Heart right ventricle (tissue), 16 donors: ENCODE data around the gene ZBTB2. TPM values are rescaled to one million over a fixed set of nuclear protein-coding genes. Genes with fewer than 3 reads are reported as not detected.
"Not testable (repeated sequence)": the region's sequence is repeated elsewhere in the genome, so short reads cannot be mapped to it uniquely, and the experiment has no call there.

Experiments
- ATAC-seq, 8 donors: fragments of 200-7000 bp; cut with Tn5 transposase; one replicate each; pipeline ENCODE4 v1.9.1; 2020; ENCODE audit warnings: mild to moderate bottlenecking in 8 of 8, moderate library complexity in 8 of 8, moderate number of reproducible peaks in 1 of 8
- DNase-seq, 2 donors: peaks; one replicate each; pipeline ENCODE4 v3.0.0-alpha.2; 2020
- H3K27ac ChIP-seq, 10 donors: fragments of 200-600 bp; sonication (generic) in 2 of 10; one replicate each; pipeline versions ENCODE4 v1.5.0 to v1.8.0; 2020 to 2022; ENCODE audit warnings: mild to moderate bottlenecking in 3 of 10
- H3K27me3 ChIP-seq, 7 donors: fragments of 200-600 bp; one replicate each; pipeline ENCODE4 v1.8.0; 2021 to 2022; ENCODE audit warnings: mild to moderate bottlenecking in 2 of 7
- H3K36me3 ChIP-seq, 9 donors: fragments of 200-600 bp; sonication (generic) in 1 of 9; one replicate each; pipeline versions ENCODE4 v1.5.0 to v1.8.0; 2020 to 2022; ENCODE audit warnings: mild to moderate bottlenecking in 2 of 9
- H3K4me1 ChIP-seq, 9 donors: fragments of 200-600 bp; sonication (generic) in 1 of 9; one replicate each; pipeline versions ENCODE4 v1.5.0 to v1.8.0; 2020 to 2022; ENCODE audit warnings: mild to moderate bottlenecking in 4 of 9
- H3K4me3 ChIP-seq, 10 donors: fragments of 200-600 bp; sonication (generic) in 2 of 10; one replicate each; pipeline versions ENCODE4 v1.5.0 to v1.8.0; 2020 to 2022; ENCODE audit warnings: mild to moderate bottlenecking in 7 of 10, moderate library complexity in 2 of 10
- H3K9me3 ChIP-seq, 11 donors: fragments of 200-600 bp in 10 of 11; sonication (generic) in 2 of 11; one replicate each; pipeline versions ENCODE4 v1.5.0 to v1.8.0; 2013 to 2022; ENCODE audit warnings: mild to moderate bottlenecking in 2 of 11, control low read depth in 1 of 11, moderate library complexity in 1 of 11
- CTCF ChIP-seq, 9 donors: fragments of 200-600 bp; sonication (generic) in 2 of 9; IDR thresholded peaks; one replicate each; pipeline versions ENCODE4 v1.5.0 to v1.8.0; 2021 to 2022; ENCODE audit warnings: antibody characterized with exemption in 9 of 9, mild to moderate bottlenecking in 5 of 9, moderate library complexity in 1 of 9
- WGBS, 2 donors: extraction: QIAGEN DNeasy Blood & Tissue Kit; methylation state at CpG; one replicate each; pipeline ENCODE4 v1.1.7; 2013; ENCODE audit warnings: inconsistent platforms in 1 of 2; 5-methylcytosine and 5-hydroxymethylcytosine counted together
- intact Hi-C, 10 donors: fragments of 100-400 bp; cut with DNase I; formaldehyde crosslinking; loops; one replicate each; pipeline versions ENCODE4 v1.11.1 to v1.14.2; 2022
- polyA plus RNA-seq, 2 donors: library from polyadenylated mRNA; stranded (reverse); fragments of 200-250 nt; gene quantifications; one replicate each; pipeline ENCODE4 v1.2.3, GENCODE V29; 2013
- total RNA-seq, 10 donors: library from RNA; stranded (reverse); fragmentation: NEBNext Ultra II Directional in 3 of 10; extraction: Animal tissue kit (Norgen Biotek cat#: 25700) in 3 of 10; gene quantifications; one replicate each; pipeline versions ENCODE4 v1.2.1 to v1.2.4, GENCODE V29; 2021 to 2023
- donor health status: Arrhythmogenic right ventricular cardiomyopathy.
- donor health status: ischemic (EF 13 %, LVEDD 7.1; RV severe dilation, severe dysfunction).
- donor health status: healthy with polysubstance abuse.
- donor health status: DM: no; HTN: yes; CAD: no.
- donor health status: DM: no; HTN: no; CAD: no.
- donor health status: ischemic (EF 25% LVEDD 6.9; RV normal size, moderate dysfunction).
- donor health status: ischemic (EF 25% LVEDD 5.7; RV mildly dilated, moderate dysfunction).
- donor health status: healthy.
- donor health status: DM: yes; HTN: yes; CAD: no.
- donor health status: Ischemic cardiomyopathy.
- donor health status: ischemic (EF 35%, LVEDD 5.7; RV mildly dilated, moderate dysfunction).
- donor health status: nonischemic (EF 11% LVEDD 7.7; RV severe dilation, severe dysfunction).
- donor health status: DM: yes; HTN: yes; CAD: no.
- donor health status: PGD.
- donor health status: ischemic (EF 29% LVEDD 5.4; RV normal size, mild dysfunction).
- donor health status: nonischemic (EF 23%, LVEDD 6.1; RV moderate dilation, normal function).

Gene ZBTB2
- total and polyA plus RNA-seq, 12 donors: 3.4 to 8.3 (median 4.9) TPM

GRCh38 chr6:151365233-151365632 is 26.1 kb downstream of the ZBTB2 start:
- H3K4me3 ChIP-seq: no peak overlapping the region
- ATAC-seq (no peak), DNase-seq (no peak)
- no peak for TF ChIP-seq CTCF (IDR thresholded peaks at IDR 0.05)
- H3K4me1 ChIP-seq: no peaks in the 10 kb centered on the region
- H3K27me3 ChIP-seq: no peaks in the 10 kb centered on the region
- no peak overlapping the region for H3K27ac ChIP-seq
- H3K36me3 ChIP-seq: peaks cover 0 to 95% (median 35%) of the 10 kb centered on the region in 9 donors
- intact Hi-C loops: no loop called here
- 90 to 95% methylated on average over 6 of the region's 6 CpGs for WGBS, 2 donors
- no peaks in the 10 kb centered on the region for H3K9me3 ChIP-seq

GRCh38 chr6:151359486-151359885 is 31.9 kb downstream of the ZBTB2 start:
- H3K36me3 ChIP-seq: peaks cover 0 to 73% (median 11%) of the 10 kb centered on the region in 9 donors
- no peaks in the 10 kb centered on the region for H3K27me3 ChIP-seq
- intact Hi-C loops: no loop called here
- DNase-seq (no peak), ATAC-seq (no peak)
- H3K9me3 ChIP-seq: no peaks in the 10 kb centered on the region
- H3K27ac ChIP-seq: no peak overlapping the region
- WGBS, 2 donors: 95 to 96% methylated on average over 5 of the region's 5 CpGs
- peaks cover 0 to 3% (median 0%) of the 10 kb centered on the region in 9 donors for H3K4me1 ChIP-seq
- no peak overlapping the region for H3K4me3 ChIP-seq
- no peak for TF ChIP-seq CTCF (IDR thresholded peaks at IDR 0.05)

- Histone ChIP-seq H3K27ac (no peak overlapping the region), H3K36me3 (peaks cover 0 to 68% (median 11%) of the 10 kb centered on the region in 9 donors), H3K4me3 (no peak overlapping the region), H3K9me3 (no peaks in the 10 kb centered on the region), H3K27me3 (no peaks in the 10 kb centered on the region), H3K4me1 (peaks cover 0 to 3% (median 0%) of the 10 kb centered on the region in 9 donors)
- intact Hi-C loops: no loop called here
- TF ChIP-seq CTCF (IDR thresholded peaks at IDR 0.05): no peak
- WGBS, 2 donors: 92 to 93% methylated on average over 3 of the region's 3 CpGs
- DNase-seq: no peak
- no peak for ATAC-seq
These were observed 32.9 kb downstream of the ZBTB2 start for GRCh38 chr6:151358475-151358874.

GRCh38 chr6:151357758-151358436 is 33.5 kb downstream of the ZBTB2 start:
- H3K27ac ChIP-seq: no peak overlapping the region

GRCh38 chr6:151356983-151357382 is 34.4 kb downstream of the ZBTB2 start:
- intact Hi-C loops, DNase-seq, H3K27me3 ChIP-seq, H3K9me3 ChIP-seq, ATAC-seq: not testable (repeated sequence)
- Histone ChIP-seq H3K27ac (peak overlapping the region in 3 of 10 donors; percentile 13 to 31 (median 23)), H3K4me1 (peaks cover 0 to 13% (median 0%) of the 10 kb centered on the region in 9 donors), H3K36me3 (peaks cover 0 to 55% (median 6%) of the 10 kb centered on the region in 9 donors), H3K4me3 (peak overlapping the region in 2 of 10 donors; percentile 15 to 22)
- WGBS, 2 donors: 76 to 85% methylated on average over 6 of the region's 6 CpGs

More at GRCh38 chr6:151357758-151358436, 33.5 kb downstream of the ZBTB2 start:
- peaks cover 0 to 63% (median 10%) of the 10 kb centered on the region in 9 donors for H3K36me3 ChIP-seq
- DNase-seq (no peak), ATAC-seq (no peak)
- TF ChIP-seq CTCF (IDR thresholded peaks at IDR 0.05): no peak
- H3K27me3 ChIP-seq: no peaks in the 10 kb centered on the region
- intact Hi-C loops: no loop called here
- 82 to 88% methylated on average over 6 of the region's 6 CpGs for WGBS, 2 donors
- H3K9me3 ChIP-seq: no peaks in the 10 kb centered on the region
- peaks cover 0 to 7% (median 0%) of the 10 kb centered on the region in 9 donors for H3K4me1 ChIP-seq
- H3K4me3 ChIP-seq: no peak overlapping the region
